GM19099 (cell line): ENCODE results near the gene PTPN14.

Source experiments
- POLR2A ChIP-seq: IDR thresholded peaks from 3 replicates; pipeline ENCODE4 v1.6.1; 2011; ENCODE audit warnings: low read depth; ENCODE audit not compliant: insufficient read length; ENCODE audit errors: extremely low read depth

Gene PTPN14

DNA sequence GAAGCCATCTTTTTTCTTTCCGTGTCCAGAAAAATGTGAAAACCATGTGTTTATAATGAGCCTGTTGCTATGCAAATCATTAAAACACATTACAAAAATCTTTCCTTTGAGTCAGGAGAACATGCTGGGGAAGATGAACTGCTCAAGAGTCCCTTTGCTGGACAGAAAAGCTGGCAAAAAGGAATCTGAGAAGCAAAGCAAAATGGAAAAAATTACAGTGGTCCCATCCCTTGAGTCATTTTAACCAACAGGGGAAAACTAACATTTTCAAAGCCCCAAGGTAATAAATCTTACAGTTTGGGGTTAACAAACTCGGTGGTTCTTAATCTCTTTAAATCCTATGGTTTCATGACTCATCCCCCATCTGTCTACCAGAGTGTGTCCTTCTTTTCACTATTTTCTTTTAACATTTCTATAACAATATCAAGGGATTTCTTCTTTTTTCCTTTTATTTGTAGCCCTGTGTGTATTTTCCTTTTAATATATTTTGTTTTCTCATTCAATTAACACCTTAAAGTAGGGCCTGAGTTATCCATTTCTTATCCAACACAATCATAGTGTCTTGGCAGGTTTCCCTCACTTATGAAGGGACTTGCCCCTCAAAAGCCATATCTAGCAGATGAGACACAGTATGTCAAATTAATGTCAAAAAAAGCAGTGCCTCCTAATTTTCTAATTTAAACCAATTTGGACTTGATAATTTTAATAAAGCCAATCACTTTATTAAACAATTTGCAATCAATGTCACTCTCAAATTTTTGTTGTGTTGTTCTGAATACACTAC is 105.4 kb downstream of the PTPN14 start:
- TF ChIP-seq POLR2A: no peak

DNA sequence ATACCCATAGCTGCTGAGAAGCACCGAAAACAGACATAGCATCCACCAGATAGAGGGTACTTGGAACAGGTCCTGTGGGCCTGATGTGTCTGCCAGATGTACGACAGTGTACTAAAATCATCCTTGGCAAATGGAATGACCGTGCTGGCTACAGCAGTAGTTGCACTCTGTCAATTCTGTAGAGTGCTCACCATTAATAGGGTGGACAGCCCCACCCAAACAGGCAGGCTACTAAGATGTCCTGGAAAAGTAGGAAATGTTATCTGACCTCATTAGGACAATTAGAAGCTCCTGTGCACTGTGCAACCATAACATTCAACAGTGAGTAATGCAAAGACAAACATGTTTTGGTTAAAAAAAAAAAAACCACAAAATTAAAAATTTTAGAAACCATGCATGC is 106.2 kb downstream of the PTPN14 start:
- no peak for TF ChIP-seq POLR2A

DNA sequence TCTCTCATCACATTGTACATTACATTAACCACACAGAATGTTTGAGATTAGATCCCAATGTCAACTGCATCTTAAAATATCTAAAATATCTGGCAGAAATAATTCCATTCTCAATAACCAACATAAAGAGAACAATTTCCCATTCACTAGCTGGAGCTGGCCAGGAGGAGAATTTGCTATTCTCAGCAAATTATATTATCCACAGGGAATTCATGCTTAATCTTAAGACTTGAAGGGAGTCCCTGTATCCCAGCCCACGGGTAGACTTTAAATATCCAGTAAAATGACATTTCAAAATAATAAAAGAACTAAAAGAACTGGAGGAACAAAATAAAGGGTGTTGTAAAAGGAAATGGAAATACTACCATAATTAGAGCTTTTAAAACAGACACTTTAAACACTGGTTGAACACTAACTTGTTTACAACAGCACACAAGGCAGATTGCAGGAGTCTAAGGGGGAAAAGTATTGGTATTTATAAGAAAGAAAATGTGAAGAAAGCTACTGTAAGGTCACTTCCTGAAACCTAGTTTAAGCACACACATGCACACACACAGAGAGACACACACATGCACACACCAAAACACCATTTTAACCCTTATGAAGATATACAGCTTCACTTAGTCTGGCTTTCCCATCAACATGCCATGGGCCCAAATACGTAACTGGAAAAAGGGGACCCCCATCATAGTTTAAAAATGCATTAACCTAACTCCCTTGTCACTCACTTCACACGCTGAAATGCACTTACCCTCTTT is 107.0 kb downstream of the PTPN14 start:
- no peak for TF ChIP-seq POLR2A

DNA sequence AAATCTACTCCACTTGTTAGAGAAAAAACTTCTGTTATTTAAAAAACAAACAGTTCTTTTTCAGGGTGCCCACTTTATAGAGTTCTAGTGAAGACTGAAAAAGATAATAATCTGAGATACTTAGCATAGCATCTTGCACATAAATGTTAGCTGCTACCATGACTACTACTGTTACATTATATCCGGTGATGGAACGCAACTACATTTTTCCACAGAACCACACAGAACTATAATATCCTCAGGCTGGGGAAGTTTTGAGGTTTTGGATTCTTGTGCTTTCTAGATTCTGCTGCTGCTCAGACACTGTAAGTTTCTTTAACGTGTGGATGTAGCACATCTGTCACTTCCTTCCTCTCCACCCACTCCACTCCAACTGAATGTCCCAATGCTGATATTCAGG is 110.3 kb downstream of the PTPN14 start:
- no peak for TF ChIP-seq POLR2A

- no peak for TF ChIP-seq POLR2A
Observed at GRCh38 chr1:214440219-214440965, 111.0 kb downstream of the PTPN14 start.

GRCh38 chr1:214439352-214440119 is 111.9 kb downstream of the PTPN14 start:
- no peak for TF ChIP-seq POLR2A

- TF ChIP-seq POLR2A: no peak
Observed at GRCh38 chr1:214438530-214438929, 112.9 kb downstream of the PTPN14 start.

GRCh38 chr1:214438075-214438474 is 113.3 kb downstream of the PTPN14 start:
- no peak for TF ChIP-seq POLR2A

DNA sequence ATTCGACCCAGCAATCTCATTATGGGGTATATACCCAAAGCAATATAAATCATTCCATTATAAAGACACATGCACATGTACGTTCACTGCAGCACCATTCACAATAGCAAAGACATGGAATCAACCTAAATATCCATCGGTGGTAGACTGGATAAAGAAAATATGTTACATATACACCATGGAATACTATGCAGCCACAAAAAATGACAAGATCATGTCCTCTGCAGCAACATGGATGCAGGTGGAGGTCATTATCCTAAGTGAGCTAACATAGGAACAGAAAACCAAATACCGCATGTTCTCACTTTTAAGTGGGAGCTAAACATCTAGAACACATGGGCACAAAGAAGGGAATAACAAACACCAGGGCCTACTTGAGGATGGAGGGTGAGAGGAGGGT is 115.5 kb downstream of the PTPN14 start:
- TF ChIP-seq POLR2A: no peak

DNA sequence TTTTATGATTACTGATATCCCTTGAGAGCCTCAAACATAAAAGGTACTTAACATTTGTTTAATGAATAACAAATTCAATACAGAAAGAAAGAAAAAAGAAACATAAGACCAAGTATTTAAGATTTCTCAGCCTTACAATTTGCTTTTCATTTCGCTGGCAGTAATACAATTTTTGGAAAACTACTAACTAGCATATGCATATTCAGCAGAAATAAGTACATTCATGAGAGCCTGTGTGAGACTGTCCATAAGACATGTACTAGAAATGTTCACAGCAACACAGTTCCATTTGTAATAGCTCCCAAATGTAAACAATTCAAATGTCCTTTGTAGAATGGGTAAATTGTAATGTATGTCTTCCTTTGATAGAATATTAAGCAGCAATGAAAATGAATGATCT is 119.2 kb downstream of the PTPN14 start:
- no peak for TF ChIP-seq POLR2A

DNA sequence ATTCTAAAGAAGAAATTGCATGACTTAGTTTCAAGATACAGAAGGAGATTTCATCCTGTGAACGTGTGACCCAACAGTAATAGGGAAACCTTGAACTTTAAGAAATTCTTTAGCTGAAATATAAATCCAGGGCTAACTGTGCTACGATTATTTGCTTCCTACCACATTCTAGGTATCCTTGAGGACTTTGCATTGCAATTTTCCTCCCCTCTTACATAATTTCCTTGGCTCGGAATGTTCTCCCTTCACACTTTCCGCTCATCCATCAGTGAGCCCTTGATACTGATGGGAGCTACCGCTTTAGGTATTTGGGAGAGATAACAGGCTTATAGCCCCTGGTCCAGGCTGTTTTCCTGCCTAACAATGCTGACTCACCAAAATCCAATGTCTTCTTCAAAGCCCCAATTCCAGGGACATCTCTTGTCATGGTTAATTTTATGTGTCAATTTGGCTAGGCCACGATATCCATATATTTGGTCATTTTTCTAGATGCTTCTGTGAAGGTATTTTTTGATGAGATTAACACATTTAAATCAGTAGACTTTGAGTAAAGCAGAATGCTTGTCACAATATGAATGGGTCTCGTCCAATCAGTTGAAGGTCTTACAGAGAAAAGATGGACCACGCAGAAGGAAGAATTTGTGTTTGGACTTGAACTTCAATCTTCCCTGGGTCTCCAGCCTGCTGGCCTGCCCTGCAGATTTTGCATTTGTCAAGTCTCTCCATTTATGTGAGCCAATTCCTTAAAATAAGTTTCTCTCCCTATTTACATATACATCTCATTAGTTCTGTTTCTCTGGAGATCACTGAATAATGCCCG is 121.2 kb downstream of the PTPN14 start:
- TF ChIP-seq POLR2A: no peak

- TF ChIP-seq POLR2A: no peak
Observed at GRCh38 chr1:214427871-214428277, 123.5 kb downstream of the PTPN14 start.

- no peak for TF ChIP-seq POLR2A
Observed at GRCh38 chr1:214426426-214426812, 125.0 kb downstream of the PTPN14 start.
